ENCODE results near the gene SKIC3. TPM values are rescaled to one million over a fixed set of nuclear protein-coding genes. Genes with fewer than 3 reads are reported as not detected.

Gene SKIC3
- total and polyA plus RNA-seq, 8 donors, result 74.9 to 116 (median 92.3) TPM

GRCh38 chr5:95591490-95591901, 36.7 kb upstream of the SKIC3 start:
- no peaks in the 10 kb centered on the region for H3K36me3 ChIP-seq
- intact Hi-C loops (cut with DNase I), result no loop called here
- ATAC-seq, result no peak
- no peaks in the 10 kb centered on the region for H3K27me3 ChIP-seq
- no peak for DNase-seq
- no peak overlapping the region for H3K27ac ChIP-seq
- H3K9me3 ChIP-seq, result no peaks in the 10 kb centered on the region
- H3K4me3 ChIP-seq, result no peak overlapping the region
- H3K4me1 ChIP-seq, result no peaks in the 10 kb centered on the region
- TF ChIP-seq CTCF (IDR thresholded peaks at IDR 0.05), result no peak

- Histone ChIP-seq H3K9me3 (no peaks in the 10 kb centered on the region), H3K36me3 (no peaks in the 10 kb centered on the region), H3K4me1 (no peaks in the 10 kb centered on the region), H3K27me3 (no peaks in the 10 kb centered on the region), H3K4me3 (no peak overlapping the region), H3K27ac (no peak overlapping the region)
- no peak for TF ChIP-seq CTCF (IDR thresholded peaks at IDR 0.05)
- no peak for DNase-seq
- intact Hi-C loops (cut with DNase I), result no loop called here
- ATAC-seq, result no peak
These were observed 36.1 kb upstream of the SKIC3 start for GRCh38 chr5:95590880-95591279.

- no peak for DNase-seq
- Histone ChIP-seq H3K4me1 (no peaks in the 10 kb centered on the region), H3K36me3 (no peaks in the 10 kb centered on the region), H3K27me3 (no peaks in the 10 kb centered on the region), H3K4me3 (no peak overlapping the region), H3K27ac (no peak overlapping the region), H3K9me3 (no peaks in the 10 kb centered on the region)
- no peak for ATAC-seq
- no peak for TF ChIP-seq CTCF (IDR thresholded peaks at IDR 0.05)
- intact Hi-C loops (cut with DNase I), result no loop called here
These were observed 29.2 kb upstream of the SKIC3 start for GRCh38 chr5:95583992-95584391.

GRCh38 chr5:95581576-95581975, 26.8 kb upstream of the SKIC3 start:
- H3K4me3 ChIP-seq, result no peak overlapping the region

GRCh38 chr5:95572016-95572415, 17.2 kb upstream of the SKIC3 start:
- TF ChIP-seq CTCF (IDR thresholded peaks at IDR 0.05), result no peak
- ATAC-seq, result no peak
- intact Hi-C loops (cut with DNase I), result no loop called here

More at GRCh38 chr5:95581576-95581975, 26.8 kb upstream of the SKIC3 start:
- H3K27me3 ChIP-seq, result no peaks in the 10 kb centered on the region
- no peaks in the 10 kb centered on the region for H3K36me3 ChIP-seq
- TF ChIP-seq CTCF (IDR thresholded peaks at IDR 0.05), result no peak
- no peaks in the 10 kb centered on the region for H3K4me1 ChIP-seq
- intact Hi-C loops (cut with DNase I), result no loop called here
- H3K9me3 ChIP-seq, result no peaks in the 10 kb centered on the region
- no peak for DNase-seq
- ATAC-seq, result no peak
- H3K27ac ChIP-seq, result no peak overlapping the region

More at GRCh38 chr5:95572016-95572415, 17.2 kb upstream of the SKIC3 start:
- H3K4me3 ChIP-seq, result no peak overlapping the region
- H3K27me3 ChIP-seq, result no peaks in the 10 kb centered on the region
- no peaks in the 10 kb centered on the region for H3K9me3 ChIP-seq
- H3K4me1 ChIP-seq, result no peaks in the 10 kb centered on the region
- peaks cover 0 to 17% of the 10 kb centered on the region in 2 donors for H3K36me3 ChIP-seq
- no peak overlapping the region for H3K27ac ChIP-seq
- DNase-seq, result no peak
